ENCODE results near the gene STAC2.
"Not testable (repeated sequence)": the region's sequence is repeated elsewhere in the genome, so short reads cannot be mapped to it uniquely, and the experiment has no call there.

- TF ChIP-seq CTCF, POLR2A (IDR thresholded peaks at IDR 0.05): not testable (repeated sequence)
Measured at GRCh38 chr17:39168503-39168902, 57.2 kb downstream of the STAC2 start.

Measured in adrenal gland (tissue), 5 donors.